T47D (cell line): ENCODE results near the gene GRIA1.

ENCODE experiments used
- DNase-seq, 2 experiments: peaks; one replicate each; pipeline versions ENCODE4 v3.0.0 to v3.0.0-alpha.2; 2011 to 2012; ENCODE audit warnings: low read depth in 1 of 2, low spot score in 1 of 2
- JUND ChIP-seq: IDR thresholded peaks from 2 replicates; pipeline ENCODE4 v1.6.1; 2012; ENCODE audit warnings: low read depth
- in situ Hi-C: cut with HindIII; loops from 2 replicates; pipeline ENCODE4 v1.10.0; 2016; ENCODE audit warnings: low sequenced_read_pairs, low pct_unique_long_range_greater_than_20kb

GRIA1 gene

DNA sequence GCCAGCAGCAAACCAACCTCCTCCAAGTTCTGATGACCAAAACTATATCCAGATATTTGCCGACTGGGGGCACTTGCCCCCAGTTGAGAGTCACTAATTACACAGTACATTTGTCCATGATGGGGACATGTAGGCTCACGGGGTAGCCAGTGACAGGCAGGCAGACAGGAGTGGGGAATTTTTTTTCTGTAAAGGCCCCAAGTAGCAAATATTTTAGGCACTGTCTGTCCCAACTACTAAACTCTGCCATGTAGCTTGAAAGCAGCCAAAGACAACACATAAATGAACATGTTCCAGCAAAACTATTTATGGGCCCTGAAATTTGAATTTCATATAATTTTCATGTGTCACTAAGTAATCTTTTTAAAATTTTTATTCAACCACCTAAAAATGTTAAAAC, 80.7 kb downstream of the GRIA1 start:
- TF ChIP-seq JUND, result no peak
- in situ Hi-C loops, result no loop called here
- no peak for DNase-seq

DNA sequence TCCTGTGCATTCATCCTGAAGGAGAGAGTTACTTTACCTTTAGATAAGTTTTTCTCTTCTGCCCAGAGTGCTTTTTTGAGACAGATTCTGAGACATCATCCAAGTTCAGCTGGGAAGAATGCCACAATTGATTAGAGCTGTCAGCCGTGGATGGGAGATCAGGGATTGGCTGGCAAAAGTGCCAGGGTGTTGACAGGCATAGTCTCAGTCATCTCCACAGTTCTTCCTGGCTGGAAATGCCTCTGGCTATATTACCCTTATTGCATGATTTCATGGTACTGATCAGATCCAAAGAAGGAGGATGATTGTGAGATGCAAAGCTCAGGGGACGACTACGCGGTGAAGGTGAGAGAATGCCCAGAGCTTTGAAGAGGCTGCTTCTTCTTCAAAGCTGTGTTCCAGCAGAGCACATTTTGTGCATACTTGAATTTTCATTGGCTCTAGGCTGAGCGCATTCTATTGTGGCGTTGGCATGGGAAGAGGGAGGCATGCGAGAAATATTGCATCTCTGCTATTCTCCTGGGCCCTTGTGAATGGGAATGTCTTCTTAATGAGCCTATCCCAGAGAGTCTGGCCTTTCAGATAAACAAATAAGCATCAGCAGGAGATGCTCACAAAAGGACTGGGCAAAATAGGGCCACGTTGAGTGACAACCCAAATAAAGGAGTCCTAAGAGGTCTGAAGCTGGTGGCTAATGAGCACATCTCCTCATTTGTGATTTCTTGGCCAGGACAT, 82.1 kb downstream of the GRIA1 start:
- DNase-seq, result no peak
- in situ Hi-C loops, result no loop called here
- no peak for TF ChIP-seq JUND

GRCh38 chr5:153573326-153574033, 83.0 kb downstream of the GRIA1 start:
- no peak for DNase-seq
- in situ Hi-C loops, result no loop called here
- no peak for TF ChIP-seq JUND

DNA sequence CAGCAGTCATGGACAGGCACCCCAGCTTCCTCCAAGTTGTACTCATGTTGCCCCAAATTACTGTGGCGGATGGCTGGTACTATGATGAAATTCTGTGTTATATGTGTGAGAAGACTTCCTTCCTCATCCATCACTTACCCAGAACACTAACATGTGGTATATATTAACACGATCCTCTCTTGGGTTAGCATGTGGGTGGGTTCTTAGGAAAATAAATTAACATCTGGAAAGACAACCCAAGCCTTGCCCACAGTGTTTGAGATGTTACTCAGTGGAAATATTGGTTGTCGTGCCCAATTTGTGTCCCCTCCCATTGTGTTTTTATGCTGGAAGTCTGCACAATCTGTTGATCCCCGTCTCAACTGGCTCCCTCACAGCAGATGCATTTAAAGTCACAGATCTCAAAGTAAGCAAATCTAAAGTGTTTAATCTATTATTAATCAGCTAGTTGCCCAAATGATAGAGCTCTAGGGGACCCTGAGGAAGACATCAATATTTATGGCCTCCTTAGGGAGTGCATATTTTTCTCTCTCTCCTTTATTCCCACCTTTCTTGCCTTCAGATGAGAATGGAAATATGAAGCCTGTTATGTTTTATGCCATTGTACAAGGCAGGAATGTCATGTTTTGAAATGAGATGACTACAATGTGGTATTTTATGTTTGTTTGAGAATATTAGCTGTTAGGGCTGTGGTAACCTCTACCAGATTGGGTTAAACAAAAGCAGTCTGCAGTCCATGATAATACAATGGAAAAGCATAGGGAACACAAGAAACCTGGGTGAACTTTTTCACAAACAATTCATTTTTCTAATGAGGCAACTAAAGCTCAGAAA, 93.9 kb downstream of the GRIA1 start:
- DNase-seq, result no peak
- TF ChIP-seq JUND, result no peak
- in situ Hi-C loops, result no loop called here

GRCh38 chr5:153584960-153585359, 94.5 kb downstream of the GRIA1 start:
- TF ChIP-seq JUND, result no peak
- DNase-seq, result no peak
- in situ Hi-C loops, result no loop called here

DNA sequence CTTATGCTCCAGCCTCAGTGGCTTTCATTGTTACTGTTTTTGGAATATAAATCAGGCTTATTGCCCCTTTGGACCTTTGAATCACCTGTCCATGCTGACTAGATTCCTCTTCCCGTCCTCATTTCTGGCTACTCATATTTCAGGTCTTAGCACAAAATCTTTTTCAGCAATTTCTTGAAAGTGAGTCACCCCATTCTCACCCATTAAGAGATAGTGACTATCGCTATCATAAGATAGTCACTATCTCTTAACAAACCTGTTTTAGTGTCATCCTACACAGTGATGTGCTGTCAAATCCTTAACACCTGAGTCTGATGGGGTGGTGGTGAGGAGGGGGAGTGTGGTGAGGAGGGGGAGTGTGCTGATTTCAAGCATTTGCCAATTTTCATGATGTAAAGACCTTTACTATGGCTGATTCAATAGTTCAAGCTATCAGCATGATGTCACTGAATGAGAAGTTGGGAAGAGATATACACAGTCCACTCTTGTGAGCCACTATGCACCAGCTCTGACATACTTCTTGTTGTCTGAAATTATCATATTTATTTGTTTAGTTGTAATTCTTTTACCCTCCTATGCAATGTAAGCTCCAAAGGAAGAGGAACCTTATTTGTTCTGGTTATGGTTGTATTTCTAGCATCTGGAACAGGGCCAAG, 95.3 kb downstream of the GRIA1 start:
- DNase-seq, result no peak
- in situ Hi-C loops, result no loop called here
- TF ChIP-seq JUND, result no peak

DNA sequence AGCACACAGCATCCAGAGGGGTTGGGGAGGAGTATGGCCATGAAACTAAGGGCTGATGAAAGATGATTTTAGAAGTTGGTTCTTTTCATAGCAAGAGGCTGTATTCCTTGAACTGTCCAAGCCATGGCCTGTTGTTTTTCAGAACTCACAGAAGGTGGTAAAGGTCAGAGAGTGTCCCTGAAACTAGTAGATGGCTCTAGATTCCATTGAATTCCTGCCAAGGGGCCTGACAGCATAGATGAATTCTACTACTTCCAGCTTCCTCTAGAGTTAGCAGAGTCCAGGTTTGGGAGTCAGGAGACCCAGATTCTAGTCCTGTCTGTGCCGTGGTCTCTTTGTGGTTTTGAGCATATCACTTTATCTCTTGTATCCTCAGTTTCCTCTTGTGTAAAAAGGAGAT, 101.6 kb downstream of the GRIA1 start:
- no peak for TF ChIP-seq JUND
- DNase-seq, result no peak
- in situ Hi-C loops, result no loop called here

DNA sequence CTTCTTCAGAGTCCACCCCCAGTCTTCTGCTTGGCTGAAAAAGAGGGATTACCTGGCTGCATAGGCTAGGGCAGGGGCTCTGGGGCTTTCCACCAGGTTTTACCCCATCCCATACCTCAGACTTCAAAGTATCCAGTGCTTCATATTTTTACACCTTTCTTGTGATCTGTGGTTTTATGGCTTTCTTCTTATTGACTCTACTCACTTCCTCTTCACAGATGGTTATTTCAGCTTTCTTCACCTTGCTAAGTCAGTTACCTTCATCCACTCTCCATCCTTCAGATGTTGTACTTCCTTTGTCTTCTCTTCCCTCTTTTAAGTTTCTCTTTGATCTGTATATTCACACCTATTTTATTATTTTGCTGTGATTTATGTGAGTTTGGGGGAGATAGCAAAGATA, 104.3 kb downstream of the GRIA1 start:
- in situ Hi-C loops, result no loop called here
- no peak for TF ChIP-seq JUND
- DNase-seq, result no peak

GRCh38 chr5:153598099-153598498, 107.6 kb downstream of the GRIA1 start:
- in situ Hi-C loops, result no loop called here
- DNase-seq, result no peak
- TF ChIP-seq JUND, result no peak

GRCh38 chr5:153601377-153601776, 110.9 kb downstream of the GRIA1 start:
- in situ Hi-C loops, result no loop called here
- DNase-seq, result no peak
- no peak for TF ChIP-seq JUND

DNA sequence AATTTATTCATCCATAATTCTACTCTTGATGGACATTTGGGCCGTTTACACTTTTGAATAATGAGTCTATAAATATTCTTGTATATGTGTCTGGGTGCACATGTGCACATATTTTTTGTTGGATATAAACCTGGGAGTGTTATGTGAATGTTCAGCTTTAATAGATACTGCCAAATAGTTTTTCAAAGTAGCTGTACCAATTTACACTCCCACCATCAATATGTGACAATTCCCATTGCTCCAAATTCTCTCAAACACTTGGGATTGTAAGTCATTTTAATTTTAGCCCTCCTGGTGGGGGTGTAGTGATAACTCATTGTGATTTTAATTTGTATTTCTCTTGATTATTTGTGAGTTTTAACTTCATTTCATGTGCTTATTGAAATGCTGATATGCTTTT, 114.9 kb downstream of the GRIA1 start:
- no peak for DNase-seq
- no peak for TF ChIP-seq JUND
- in situ Hi-C loops, result no loop called here

GRCh38 chr5:153610009-153610408, 119.5 kb downstream of the GRIA1 start:
- in situ Hi-C loops, result no loop called here
- TF ChIP-seq JUND, result no peak
- DNase-seq, result no peak
